ENCODE measurements around the gene WDR5.

The WDR5 gene

GRCh38 chr9:134178768-134179551 is 43.1 kb downstream of the WDR5 start:
- H3K27ac ChIP-seq (ENCODE audit: insufficient read depth, low read length, poor library complexity, severe bottlenecking) = no peak overlapping the region
- no peak for DNase-seq

GRCh38 chr9:134179595-134179917 is 43.7 kb downstream of the WDR5 start:
- Histone ChIP-seq H3K4me1 (ENCODE audit: control insufficient read depth, insufficient read depth, low read length, poor library complexity, severe bottlenecking) (peaks cover 8% of the 10 kb centered on the region), H3K9me3 (ENCODE audit: control insufficient read depth, low read length) (no peaks in the 10 kb centered on the region), H3K27ac (ENCODE audit: insufficient read depth, low read length, poor library complexity, severe bottlenecking) (no peak overlapping the region), H3K4me3 (ENCODE audit: insufficient read depth, low read depth, low read length, poor library complexity, severe bottlenecking) (no peak overlapping the region), H3K27me3 (replicated peaks; ENCODE audit: control insufficient read depth, insufficient read depth, low read length, poor library complexity, severe bottlenecking) (no peaks in the 10 kb centered on the region), H3K36me3 (ENCODE audit: control insufficient read depth, insufficient read depth, low read length) (no peaks in the 10 kb centered on the region)
- no peak for DNase-seq

More at GRCh38 chr9:134178768-134179551, 43.1 kb downstream of the WDR5 start:
- Histone ChIP-seq H3K4me3 (ENCODE audit: insufficient read depth, low read depth, low read length, poor library complexity, severe bottlenecking) (no peak overlapping the region), H3K4me1 (ENCODE audit: control insufficient read depth, insufficient read depth, low read length, poor library complexity, severe bottlenecking) (peaks cover 8% of the 10 kb centered on the region), H3K27me3 (replicated peaks; ENCODE audit: control insufficient read depth, insufficient read depth, low read length, poor library complexity, severe bottlenecking) (no peaks in the 10 kb centered on the region), H3K9me3 (ENCODE audit: control insufficient read depth, low read length) (no peaks in the 10 kb centered on the region), H3K36me3 (ENCODE audit: control insufficient read depth, insufficient read depth, low read length) (no peaks in the 10 kb centered on the region)

- H3K27me3 ChIP-seq (replicated peaks; ENCODE audit: control insufficient read depth, insufficient read depth, low read length, poor library complexity, severe bottlenecking) = no peaks in the 10 kb centered on the region
- no peaks in the 10 kb centered on the region for H3K9me3 ChIP-seq (ENCODE audit: control insufficient read depth, low read length)
- no peak overlapping the region for H3K4me3 ChIP-seq (ENCODE audit: insufficient read depth, low read depth, low read length, poor library complexity, severe bottlenecking)
- DNase-seq = no peak
- no peak overlapping the region for H3K27ac ChIP-seq (ENCODE audit: insufficient read depth, low read length, poor library complexity, severe bottlenecking)
- H3K4me1 ChIP-seq (ENCODE audit: control insufficient read depth, insufficient read depth, low read length, poor library complexity, severe bottlenecking) = peaks cover 8% of the 10 kb centered on the region
- H3K36me3 ChIP-seq (ENCODE audit: control insufficient read depth, insufficient read depth, low read length) = no peaks in the 10 kb centered on the region
These were observed 44.3 kb downstream of the WDR5 start for GRCh38 chr9:134179918-134180785.

DNA sequence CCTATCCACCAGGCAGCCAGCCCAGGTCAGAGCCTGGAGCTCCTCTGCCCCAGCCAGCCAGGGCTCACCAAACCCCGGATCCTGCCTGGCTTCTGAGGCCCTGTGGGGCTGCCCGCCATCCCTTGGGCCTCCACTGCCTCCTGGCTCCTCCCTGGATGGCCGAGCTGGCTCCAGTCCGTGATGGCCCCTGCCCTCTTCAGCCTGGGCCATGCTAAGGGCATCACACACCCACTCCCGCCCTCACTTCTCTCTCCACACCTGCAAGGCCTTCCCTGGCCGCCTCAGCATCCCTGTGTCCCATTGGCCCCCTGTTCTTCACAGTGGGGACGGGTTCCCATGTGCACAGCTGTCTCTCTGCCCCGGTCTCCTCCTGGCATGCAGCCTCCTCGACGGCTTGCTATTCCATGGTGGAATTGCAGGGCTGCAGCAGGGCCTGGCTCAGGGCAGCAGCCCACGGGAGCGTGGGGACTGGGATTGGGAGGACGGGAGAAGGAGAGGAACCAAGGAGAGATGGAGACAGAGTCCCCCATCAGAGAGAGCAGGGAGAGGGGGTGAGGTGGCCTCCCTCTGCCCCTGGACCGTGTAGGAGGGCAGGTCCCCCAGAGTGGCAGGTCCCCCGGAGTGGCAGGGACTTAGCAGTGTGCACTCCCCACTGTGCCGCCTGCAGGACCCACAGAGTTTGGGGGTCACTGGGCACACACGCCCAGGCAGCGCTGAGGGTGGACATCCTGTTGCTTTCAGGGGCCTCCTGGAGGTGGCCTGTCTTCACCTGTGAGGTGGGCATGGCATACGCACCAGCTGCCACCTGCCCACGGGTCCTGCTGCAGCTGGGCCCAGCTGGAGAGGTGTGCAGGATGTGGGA is 45.1 kb downstream of the WDR5 start:
- DNase-seq = no peak
- Histone ChIP-seq H3K36me3 (ENCODE audit: control insufficient read depth, insufficient read depth, low read length) (no peaks in the 10 kb centered on the region), H3K4me1 (ENCODE audit: control insufficient read depth, insufficient read depth, low read length, poor library complexity, severe bottlenecking) (peaks cover 12% of the 10 kb centered on the region), H3K4me3 (ENCODE audit: insufficient read depth, low read depth, low read length, poor library complexity, severe bottlenecking) (no peak overlapping the region), H3K9me3 (ENCODE audit: control insufficient read depth, low read length) (no peaks in the 10 kb centered on the region), H3K27me3 (replicated peaks; ENCODE audit: control insufficient read depth, insufficient read depth, low read length, poor library complexity, severe bottlenecking) (no peaks in the 10 kb centered on the region), H3K27ac (ENCODE audit: insufficient read depth, low read length, poor library complexity, severe bottlenecking) (no peak overlapping the region)

DNA sequence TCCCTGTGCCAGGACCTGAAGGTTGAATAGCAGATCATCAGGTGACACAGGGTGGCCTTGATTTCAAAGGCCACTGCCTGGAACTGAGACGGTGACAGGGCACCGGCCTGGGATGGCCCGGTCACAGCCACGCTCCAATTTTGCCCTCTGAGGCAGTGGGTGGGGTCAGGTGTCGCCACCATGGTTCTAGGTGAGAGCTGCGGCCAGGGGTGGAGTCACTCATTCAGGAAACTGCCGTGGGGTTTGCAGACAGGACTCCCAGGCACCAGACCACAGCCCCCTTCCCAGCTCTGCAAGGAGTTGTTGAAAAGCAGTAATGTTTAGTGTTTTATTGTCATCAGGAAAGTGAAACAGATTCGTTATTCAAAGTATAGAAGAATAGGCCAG is 45.8 kb downstream of the WDR5 start:
- DNase-seq = no peak
- H3K4me3 ChIP-seq (ENCODE audit: insufficient read depth, low read depth, low read length, poor library complexity, severe bottlenecking) = no peak overlapping the region
- H3K9me3 ChIP-seq (ENCODE audit: control insufficient read depth, low read length) = no peaks in the 10 kb centered on the region
- no peak overlapping the region for H3K27ac ChIP-seq (ENCODE audit: insufficient read depth, low read length, poor library complexity, severe bottlenecking)
- no peaks in the 10 kb centered on the region for H3K27me3 ChIP-seq (replicated peaks; ENCODE audit: control insufficient read depth, insufficient read depth, low read length, poor library complexity, severe bottlenecking)
- H3K36me3 ChIP-seq (ENCODE audit: control insufficient read depth, insufficient read depth, low read length) = no peaks in the 10 kb centered on the region
- peaks cover 12% of the 10 kb centered on the region for H3K4me1 ChIP-seq (ENCODE audit: control insufficient read depth, insufficient read depth, low read length, poor library complexity, severe bottlenecking)

DNA sequence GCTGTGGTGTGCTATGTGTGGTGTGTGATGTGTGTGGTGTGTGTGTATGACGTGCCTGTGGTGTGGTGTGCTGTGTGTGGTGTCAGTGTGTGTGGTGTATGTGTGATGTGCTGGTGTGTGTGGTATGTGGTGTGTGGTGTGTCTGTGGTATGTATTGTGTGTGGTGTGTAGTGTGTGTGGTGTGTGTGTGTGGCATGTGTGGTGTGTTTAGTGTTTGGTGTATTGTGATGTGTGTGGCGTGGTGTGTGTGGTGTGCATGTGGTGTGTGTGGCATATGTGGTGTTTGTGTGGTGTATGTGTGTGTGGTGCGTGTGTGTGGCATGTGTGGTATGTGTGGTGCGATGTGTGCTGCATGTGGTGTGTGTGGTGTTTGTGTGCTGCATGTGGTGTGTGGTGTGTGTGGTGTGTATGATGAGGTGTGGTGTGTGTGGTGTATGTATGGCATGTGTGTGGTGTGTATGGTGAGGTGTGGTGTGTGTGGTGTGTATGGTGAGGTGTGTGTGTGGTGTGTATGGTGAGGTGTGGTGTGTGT is 46.7 kb downstream of the WDR5 start:
- no peak for DNase-seq
- Histone ChIP-seq H3K36me3 (ENCODE audit: control insufficient read depth, insufficient read depth, low read length) (no peaks in the 10 kb centered on the region), H3K9me3 (ENCODE audit: control insufficient read depth, low read length) (no peaks in the 10 kb centered on the region), H3K4me1 (ENCODE audit: control insufficient read depth, insufficient read depth, low read length, poor library complexity, severe bottlenecking) (peaks cover 12% of the 10 kb centered on the region), H3K4me3 (ENCODE audit: insufficient read depth, low read depth, low read length, poor library complexity, severe bottlenecking) (no peak overlapping the region), H3K27ac (ENCODE audit: insufficient read depth, low read length, poor library complexity, severe bottlenecking) (no peak overlapping the region), H3K27me3 (replicated peaks; ENCODE audit: control insufficient read depth, insufficient read depth, low read length, poor library complexity, severe bottlenecking) (no peaks in the 10 kb centered on the region)

- Histone ChIP-seq H3K27me3 (replicated peaks; ENCODE audit: control insufficient read depth, insufficient read depth, low read length, poor library complexity, severe bottlenecking) (no peaks in the 10 kb centered on the region), H3K4me3 (ENCODE audit: insufficient read depth, low read depth, low read length, poor library complexity, severe bottlenecking) (no peak overlapping the region), H3K9me3 (ENCODE audit: control insufficient read depth, low read length) (no peaks in the 10 kb centered on the region), H3K27ac (ENCODE audit: insufficient read depth, low read length, poor library complexity, severe bottlenecking) (peak overlapping the region; percentile 45), H3K36me3 (ENCODE audit: control insufficient read depth, insufficient read depth, low read length) (no peaks in the 10 kb centered on the region), H3K4me1 (ENCODE audit: control insufficient read depth, insufficient read depth, low read length, poor library complexity, severe bottlenecking) (peaks cover 12% of the 10 kb centered on the region)
- peak in 1 of 3 donors; percentile 5 for DNase-seq
These were observed 49.7 kb downstream of the WDR5 start for GRCh38 chr9:134185536-134186011.

GRCh38 chr9:134186471-134187109 is 50.7 kb downstream of the WDR5 start:
- H3K27ac ChIP-seq (ENCODE audit: insufficient read depth, low read length, poor library complexity, severe bottlenecking) = no peak overlapping the region
- H3K27me3 ChIP-seq (replicated peaks; ENCODE audit: control insufficient read depth, insufficient read depth, low read length, poor library complexity, severe bottlenecking) = no peaks in the 10 kb centered on the region
- no peaks in the 10 kb centered on the region for H3K9me3 ChIP-seq (ENCODE audit: control insufficient read depth, low read length)
- peaks cover 10% of the 10 kb centered on the region for H3K4me1 ChIP-seq (ENCODE audit: control insufficient read depth, insufficient read depth, low read length, poor library complexity, severe bottlenecking)
- no peaks in the 10 kb centered on the region for H3K36me3 ChIP-seq (ENCODE audit: control insufficient read depth, insufficient read depth, low read length)
- no peak overlapping the region for H3K4me3 ChIP-seq (ENCODE audit: insufficient read depth, low read depth, low read length, poor library complexity, severe bottlenecking)
- DNase-seq = no peak

- DNase-seq = no peak
- Histone ChIP-seq H3K4me3 (ENCODE audit: insufficient read depth, low read depth, low read length, poor library complexity, severe bottlenecking) (no peak overlapping the region), H3K27ac (ENCODE audit: insufficient read depth, low read length, poor library complexity, severe bottlenecking) (no peak overlapping the region), H3K4me1 (ENCODE audit: control insufficient read depth, insufficient read depth, low read length, poor library complexity, severe bottlenecking) (peaks cover 4% of the 10 kb centered on the region), H3K36me3 (ENCODE audit: control insufficient read depth, insufficient read depth, low read length) (no peaks in the 10 kb centered on the region), H3K9me3 (ENCODE audit: control insufficient read depth, low read length) (no peaks in the 10 kb centered on the region), H3K27me3 (replicated peaks; ENCODE audit: control insufficient read depth, insufficient read depth, low read length, poor library complexity, severe bottlenecking) (no peaks in the 10 kb centered on the region)
These were observed 51.2 kb downstream of the WDR5 start for GRCh38 chr9:134187110-134187531.

All from effector memory CD4-positive, alpha-beta T cell (primary cell).